ENCODE results near the gene ZDHHC14. TPM values are rescaled to one million over a fixed set of nuclear protein-coding genes. Genes with fewer than 3 reads are reported as not detected.

The ZDHHC14 gene
- total and polyA plus RNA-seq, 9 donors: 4.9 to 16.4 (median 5.9) TPM

DNA sequence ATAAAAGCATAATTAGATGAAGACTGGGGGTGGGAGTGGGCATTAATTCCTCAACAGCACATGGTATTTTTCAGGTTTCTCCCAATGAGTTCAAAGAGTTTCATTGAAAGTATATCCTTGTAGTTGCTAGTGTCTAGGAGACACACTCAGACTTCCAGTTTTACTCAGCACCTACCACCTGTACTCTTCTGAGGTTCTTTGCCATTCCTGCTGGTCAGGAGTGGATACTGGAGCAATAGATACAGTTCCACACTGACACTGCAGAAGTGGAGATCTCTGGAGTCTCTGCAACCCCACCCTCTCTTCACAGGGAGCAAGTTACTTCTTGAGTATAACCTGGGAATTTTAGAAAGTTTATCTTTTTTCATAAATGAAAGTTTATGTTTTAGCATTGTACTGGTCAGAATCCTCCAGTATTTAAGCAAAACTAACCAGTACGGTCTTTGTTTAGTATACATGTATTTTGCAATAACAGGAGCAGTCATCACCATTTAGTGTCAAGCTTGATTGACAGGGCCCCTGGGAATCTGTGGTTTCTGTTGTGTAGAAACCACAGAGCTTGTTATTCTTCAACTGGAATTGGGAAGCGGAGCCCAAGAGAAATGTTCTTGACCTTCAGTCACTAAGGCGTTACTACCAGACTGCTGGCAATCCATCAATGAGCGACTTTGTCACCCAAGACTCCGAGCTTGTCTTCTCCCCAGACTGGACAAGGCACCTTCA is 148.1 kb downstream of the ZDHHC14 start:
- no peak for DNase-seq
- no peak overlapping the region for H3K4me3 ChIP-seq
- no peaks in the 10 kb centered on the region for H3K27me3 ChIP-seq
- H3K27ac ChIP-seq: no peak overlapping the region
- H3K9me3 ChIP-seq: no peaks in the 10 kb centered on the region
- no peak for TF ChIP-seq EP300 (IDR thresholded peaks at IDR 0.05)
- TF ChIP-seq POLR2A (IDR thresholded peaks at IDR 0.05): no peak
- TF ChIP-seq, protein P1, sequence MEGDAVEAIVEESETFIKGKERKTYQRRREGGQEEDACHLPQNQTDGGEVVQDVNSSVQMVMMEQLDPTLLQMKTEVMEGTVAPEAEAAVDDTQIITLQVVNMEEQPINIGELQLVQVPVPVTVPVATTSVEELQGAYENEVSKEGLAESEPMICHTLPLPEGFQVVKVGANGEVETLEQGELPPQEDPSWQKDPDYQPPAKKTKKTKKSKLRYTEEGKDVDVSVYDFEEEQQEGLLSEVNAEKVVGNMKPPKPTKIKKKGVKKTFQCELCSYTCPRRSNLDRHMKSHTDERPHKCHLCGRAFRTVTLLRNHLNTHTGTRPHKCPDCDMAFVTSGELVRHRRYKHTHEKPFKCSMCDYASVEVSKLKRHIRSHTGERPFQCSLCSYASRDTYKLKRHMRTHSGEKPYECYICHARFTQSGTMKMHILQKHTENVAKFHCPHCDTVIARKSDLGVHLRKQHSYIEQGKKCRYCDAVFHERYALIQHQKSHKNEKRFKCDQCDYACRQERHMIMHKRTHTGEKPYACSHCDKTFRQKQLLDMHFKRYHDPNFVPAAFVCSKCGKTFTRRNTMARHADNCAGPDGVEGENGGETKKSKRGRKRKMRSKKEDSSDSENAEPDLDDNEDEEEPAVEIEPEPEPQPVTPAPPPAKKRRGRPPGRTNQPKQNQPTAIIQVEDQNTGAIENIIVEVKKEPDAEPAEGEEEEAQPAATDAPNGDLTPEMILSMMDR (IDR thresholded peaks at IDR 0.05): no peak
- no peaks in the 10 kb centered on the region for H3K36me3 ChIP-seq
- 89 to 93% (median 90%) methylated on average over 5 of the region's 5 CpGs for WGBS, 3 donors
- peaks cover 2% of the 10 kb centered on the region for H3K4me1 ChIP-seq (ENCODE audit: insufficient read depth)
- intact Hi-C loops (cut with DNase I): no loop called here

DNA sequence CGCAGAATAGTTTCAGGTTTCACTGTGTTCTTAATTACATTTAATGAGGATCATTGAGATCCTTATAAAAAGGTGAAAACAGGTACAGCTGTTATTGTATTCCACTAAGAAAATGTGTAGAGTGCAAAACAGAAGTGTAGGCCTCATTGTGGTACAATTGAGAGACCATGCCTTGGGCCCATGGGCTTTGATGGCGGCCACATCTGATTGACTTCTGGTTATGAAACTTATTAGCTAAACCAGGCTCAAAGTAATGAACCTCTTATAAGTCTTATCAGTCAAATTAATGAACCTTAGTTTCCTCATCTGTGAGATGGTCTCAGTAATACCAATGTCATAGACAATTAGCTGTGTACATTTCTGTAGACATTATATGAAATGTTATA is 148.7 kb downstream of the ZDHHC14 start:
- no peak for DNase-seq
- H3K36me3 ChIP-seq: no peaks in the 10 kb centered on the region
- H3K4me1 ChIP-seq (ENCODE audit: insufficient read depth): peaks cover 2% of the 10 kb centered on the region
- no peak for TF ChIP-seq POLR2A (IDR thresholded peaks at IDR 0.05)
- TF ChIP-seq, protein P1 (IDR thresholded peaks at IDR 0.05): no peak
- no peak for TF ChIP-seq EP300 (IDR thresholded peaks at IDR 0.05)
- no peak overlapping the region for H3K27ac ChIP-seq
- no peaks in the 10 kb centered on the region for H3K27me3 ChIP-seq
- H3K4me3 ChIP-seq: no peak overlapping the region
- 94 to 98% (median 97%) methylated on average over 2 of the region's 2 CpGs for WGBS, 3 donors
- intact Hi-C loops (cut with DNase I): no loop called here
- no peaks in the 10 kb centered on the region for H3K9me3 ChIP-seq

- no peak for DNase-seq
- Histone ChIP-seq H3K27ac (no peak overlapping the region), H3K4me3 (no peak overlapping the region), H3K36me3 (no peaks in the 10 kb centered on the region), H3K9me3 (no peaks in the 10 kb centered on the region), H3K27me3 (no peaks in the 10 kb centered on the region), H3K4me1 (ENCODE audit: insufficient read depth) (peaks cover 2% of the 10 kb centered on the region)
- intact Hi-C loops (cut with DNase I): no loop called here
- 40 to 56% (median 51%) methylated on average over 4 of the region's 4 CpGs for WGBS, 3 donors
- no peak for TF ChIP-seq EP300 (IDR thresholded peaks at IDR 0.05)
- TF ChIP-seq POLR2A (IDR thresholded peaks at IDR 0.05): no peak
- TF ChIP-seq, protein P1 (IDR thresholded peaks at IDR 0.05): no peak
These were observed 149.1 kb downstream of the ZDHHC14 start for GRCh38 chr6:157530126-157530525.

- no peak for DNase-seq
- TF ChIP-seq POLR2A (IDR thresholded peaks at IDR 0.05): no peak
- TF ChIP-seq, protein P1 (IDR thresholded peaks at IDR 0.05): no peak
- no peak for TF ChIP-seq EP300 (IDR thresholded peaks at IDR 0.05)
- H3K4me1 ChIP-seq (ENCODE audit: insufficient read depth): peaks cover 2% of the 10 kb centered on the region
- H3K36me3 ChIP-seq: no peaks in the 10 kb centered on the region
- H3K27me3 ChIP-seq: no peaks in the 10 kb centered on the region
- 85 to 89% (median 87%) methylated on average over 10 of the region's 10 CpGs for WGBS, 3 donors
- no peaks in the 10 kb centered on the region for H3K9me3 ChIP-seq
- H3K4me3 ChIP-seq: no peak overlapping the region
- intact Hi-C loops (cut with DNase I): no loop called here
- no peak overlapping the region for H3K27ac ChIP-seq
These were observed 149.8 kb downstream of the ZDHHC14 start for GRCh38 chr6:157530724-157531168.

Measured in ovary (tissue), 9 donors.